ENCODE measurements around the gene ACVR1C. TPM values are rescaled to one million over a fixed set of nuclear protein-coding genes. Genes with fewer than 3 reads are reported as not detected.

Gene ACVR1C
- total RNA-seq, 2 donors from 2014 or later, result 0.67 to 1.1 TPM

Other genes with a start within 250 kb of the ACVR1C start
- gene CYTIP, start 184.8 kb downstream of the ACVR1C start, total RNA-seq, result 1 to 10 TPM; 3.3 to 4.8 TPM
- 10 to 100 TPM; 34.5 to 36.8 TPM for gene ACVR1, start 247.5 kb upstream of the ACVR1C start, total RNA-seq